ENCODE results near the gene ANKS1B. TPM values are rescaled to one million over a fixed set of nuclear protein-coding genes. Genes with fewer than 3 reads are reported as not detected.

The ANKS1B gene
- total RNA-seq, 3 donors from 2014 or later (not counting 1 experiment from before 2014, with no cell fraction given): not detected

GRCh38 chr12:98771811-98772752 is 1212.7 kb downstream of the ANKS1B start:
- H3K36me3 Mint-ChIP-seq: no peaks in the 10 kb centered on the region
- no peaks in the 10 kb centered on the region for H3K9me3 Mint-ChIP-seq
- ATAC-seq (no peak), DNase-seq (no peak)
- H3K4me3 ChIP-seq (ENCODE audit: low read length): no peak overlapping the region
- no peak overlapping the region for H3K27ac Mint-ChIP-seq
- no peaks in the 10 kb centered on the region for H3K36me3 ChIP-seq (ENCODE audit: control insufficient read depth, insufficient read depth, low read length)
- no peak for TF ChIP-seq CTCF (IDR thresholded peaks at IDR 0.05)
- peaks cover 0 to 3% of the 10 kb centered on the region in 2 donors for H3K27me3 Mint-ChIP-seq (ENCODE audit: low read depth in 2 of 2)
- H3K9me3 ChIP-seq (ENCODE audit: control insufficient read depth, insufficient read depth, low read length): no peaks in the 10 kb centered on the region
- H3K27ac ChIP-seq (ENCODE audit: low read length): no peak overlapping the region
- no peaks in the 10 kb centered on the region for H3K27me3 ChIP-seq (ENCODE audit: control insufficient read depth, insufficient read depth, low read length)
- no peaks in the 10 kb centered on the region for H3K4me1 Mint-ChIP-seq
- no peaks in the 10 kb centered on the region for H3K4me1 ChIP-seq (ENCODE audit: control insufficient read depth, insufficient read depth, low read length)
- WGBS (ENCODE audit: insufficient coverage): 94% methylated on average over 7 of the region's 8 CpGs
- no peak overlapping the region for H3K4me3 Mint-ChIP-seq
- intact Hi-C loops (cut with micrococcal nuclease): no loop called here

- Histone ChIP-seq H3K36me3 (ENCODE audit: control insufficient read depth, insufficient read depth, low read length) (no peaks in the 10 kb centered on the region), H3K4me3 (ENCODE audit: low read length) (no peak overlapping the region), H3K27me3 (ENCODE audit: control insufficient read depth, insufficient read depth, low read length) (no peaks in the 10 kb centered on the region), H3K9me3 (ENCODE audit: control insufficient read depth, insufficient read depth, low read length) (no peaks in the 10 kb centered on the region), H3K4me1 (ENCODE audit: control insufficient read depth, insufficient read depth, low read length) (no peaks in the 10 kb centered on the region), H3K27ac (ENCODE audit: low read length) (no peak overlapping the region)
- peaks cover 0 to 3% of the 10 kb centered on the region in 2 donors for H3K27me3 Mint-ChIP-seq (ENCODE audit: low read depth in 2 of 2)
- intact Hi-C loops (cut with micrococcal nuclease): no loop called here
- H3K27ac Mint-ChIP-seq: no peak overlapping the region
- H3K4me1 Mint-ChIP-seq: no peaks in the 10 kb centered on the region
- H3K4me3 Mint-ChIP-seq: no peak overlapping the region
- WGBS (ENCODE audit: insufficient coverage): 93% methylated on average over 3 of the region's 4 CpGs
- no peak for TF ChIP-seq CTCF (IDR thresholded peaks at IDR 0.05)
- no peaks in the 10 kb centered on the region for H3K9me3 Mint-ChIP-seq
- no peak for ATAC-seq
- DNase-seq: no peak
- H3K36me3 Mint-ChIP-seq: no peaks in the 10 kb centered on the region
These were observed 1214.5 kb downstream of the ANKS1B start for GRCh38 chr12:98770230-98770629.

- intact Hi-C loops (cut with micrococcal nuclease): no loop called here
- no peak for TF ChIP-seq CTCF (IDR thresholded peaks at IDR 0.05)
- no peaks in the 10 kb centered on the region for H3K9me3 Mint-ChIP-seq
- H3K36me3 ChIP-seq (ENCODE audit: control insufficient read depth, insufficient read depth, low read length): no peaks in the 10 kb centered on the region
- ATAC-seq (no peak), DNase-seq (no peak)
- H3K27ac Mint-ChIP-seq: no peak overlapping the region
- H3K36me3 Mint-ChIP-seq: no peaks in the 10 kb centered on the region
- H3K4me3 ChIP-seq (ENCODE audit: low read length): no peak overlapping the region
- no peaks in the 10 kb centered on the region for H3K4me1 Mint-ChIP-seq
- no peaks in the 10 kb centered on the region for H3K9me3 ChIP-seq (ENCODE audit: control insufficient read depth, insufficient read depth, low read length)
- H3K4me1 ChIP-seq (ENCODE audit: control insufficient read depth, insufficient read depth, low read length): no peaks in the 10 kb centered on the region
- no peak overlapping the region for H3K27ac ChIP-seq (ENCODE audit: low read length)
- H3K27me3 Mint-ChIP-seq (ENCODE audit: low read depth in 2 of 2): peaks cover 0 to 3% of the 10 kb centered on the region in 2 donors
- no peak overlapping the region for H3K4me3 Mint-ChIP-seq
- H3K27me3 ChIP-seq (ENCODE audit: control insufficient read depth, insufficient read depth, low read length): no peaks in the 10 kb centered on the region
These were observed 1215.7 kb downstream of the ANKS1B start for GRCh38 chr12:98769068-98769467.

Data from natural killer cell (primary cell).